Measurements from ENCODE around the gene LRRC8D.

LRRC8D gene

DNA sequence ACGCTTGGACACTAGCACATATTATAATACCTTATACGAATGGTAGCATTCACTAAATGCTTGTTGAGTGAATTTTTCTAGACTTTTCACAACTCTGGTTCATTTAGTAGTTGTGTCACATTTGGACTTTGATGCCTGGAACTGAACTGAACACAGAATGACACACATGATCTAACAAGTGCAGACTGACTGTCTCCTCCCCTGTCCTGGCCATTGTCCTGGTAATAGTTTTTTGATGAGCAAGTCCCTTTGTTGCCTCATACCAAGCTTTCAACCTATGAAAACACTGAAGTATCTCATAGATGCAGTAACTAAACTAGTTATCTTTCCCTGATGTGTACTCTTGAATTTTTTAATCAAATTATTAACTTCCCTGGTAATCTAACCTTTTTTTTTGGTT lies 66.4 kb downstream of the LRRC8D start:
- TF ChIP-seq EZH2 (IDR thresholded peaks at IDR 0.05): no peak
- no peak for TF ChIP-seq POLR2AphosphoS5 (IDR thresholded peaks at IDR 0.05; ENCODE audit: borderline replicate concordance, low read depth, low read length)
- TF ChIP-seq FOXP2 (optimal IDR thresholded peaks at IDR 0.05; ENCODE audit: control extremely low read depth, extremely low read length, insufficient read depth): no peak

DNA sequence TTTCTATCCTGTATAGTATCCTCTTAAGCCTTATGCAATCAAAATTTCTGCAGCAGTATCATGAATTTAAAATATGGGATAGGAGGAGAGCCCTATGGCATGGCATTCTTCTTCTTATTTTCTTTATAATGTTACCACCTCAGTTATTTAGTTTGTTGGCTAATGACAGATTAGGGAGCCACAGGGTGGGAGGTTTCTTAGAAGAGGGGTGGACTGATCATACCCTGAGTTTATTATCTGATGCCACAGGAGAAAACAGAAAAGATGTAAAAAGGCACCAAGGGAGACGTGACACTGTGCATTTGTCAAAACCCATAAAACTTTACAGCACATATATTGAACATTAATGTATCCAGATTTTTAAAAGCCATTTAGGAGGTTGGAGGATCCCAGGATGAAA lies 66.9 kb downstream of the LRRC8D start:
- no peak overlapping the region for H3K9ac ChIP-seq (ENCODE audit: insufficient read length)
- DNase-seq (ENCODE audit: low read depth, low spot score): no peak

More for the DNA sequence above, 66.4 kb downstream of the LRRC8D start:
- H3K4me3 ChIP-seq: no peak overlapping the region
- no peaks in the 10 kb centered on the region for H3K9me3 ChIP-seq (ENCODE audit: low read depth, low read length)
- peaks cover 11% of the 10 kb centered on the region; the same call in 1 of the 2 replicates for H3K36me3 ChIP-seq (ENCODE audit: insufficient read depth, low read length)
- no peak for DNase-seq (ENCODE audit: low read depth, low spot score)
- H3K27ac ChIP-seq: no peak overlapping the region
- H3K9ac ChIP-seq (ENCODE audit: insufficient read length): no peak overlapping the region

DNA sequence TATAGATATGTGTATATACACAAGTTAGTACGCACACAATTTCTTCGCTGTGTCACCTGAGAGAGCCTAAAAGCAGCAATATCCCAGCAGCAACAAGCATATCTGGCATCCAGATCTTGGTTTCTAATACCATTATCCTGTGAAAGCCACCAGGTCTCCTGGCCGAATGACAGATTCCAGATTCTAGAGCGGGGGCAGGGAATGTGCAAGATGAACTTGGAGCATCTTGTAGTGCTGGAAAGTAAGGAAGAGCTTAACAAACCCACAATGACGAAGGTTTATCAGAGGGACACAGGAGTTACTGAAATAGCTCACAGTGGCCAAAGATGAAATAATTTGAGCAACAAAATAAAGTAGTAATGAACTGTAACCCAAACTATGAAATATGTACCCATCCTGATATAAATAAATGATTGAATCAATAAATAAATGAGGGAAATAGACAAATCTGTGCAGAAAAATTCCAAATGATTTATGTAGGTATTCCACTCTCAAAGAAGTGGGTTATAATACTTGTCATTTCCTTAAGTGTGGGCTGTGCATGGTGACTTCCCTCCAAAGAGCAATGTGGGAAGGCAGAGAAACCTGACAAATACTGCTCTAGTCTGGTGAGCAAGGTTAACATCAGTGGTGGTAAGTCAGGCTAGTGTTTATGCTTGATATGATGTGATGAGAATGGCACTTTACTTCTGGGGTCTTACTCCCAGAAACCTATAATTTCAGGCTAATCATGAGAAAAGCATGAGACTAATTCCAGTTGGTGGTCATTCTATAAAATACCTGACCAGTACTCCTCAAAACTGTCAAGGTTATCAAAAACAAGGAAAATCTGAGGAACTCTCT lies 67.9 kb downstream of the LRRC8D start:
- no peak for DNase-seq (ENCODE audit: low read depth, low spot score)
- Histone ChIP-seq H3K9ac (ENCODE audit: insufficient read length) (no peak overlapping the region), H3K27ac (no peak overlapping the region), H3K36me3 (ENCODE audit: insufficient read depth, low read length) (peaks cover 3% of the 10 kb centered on the region; the same call in 1 of the 2 replicates), H3K9me3 (ENCODE audit: low read depth, low read length) (no peaks in the 10 kb centered on the region), H3K4me3 (no peak overlapping the region)
- no peak for TF ChIP-seq POLR2AphosphoS5 (IDR thresholded peaks at IDR 0.05; ENCODE audit: borderline replicate concordance, low read depth, low read length)

More for the DNA sequence above, 66.9 kb downstream of the LRRC8D start:
- Histone ChIP-seq H3K36me3 (ENCODE audit: insufficient read depth, low read length) (peaks cover 9% of the 10 kb centered on the region; the same call in 1 of the 2 replicates), H3K9me3 (ENCODE audit: low read depth, low read length) (no peaks in the 10 kb centered on the region), H3K27ac (no peak overlapping the region), H3K4me3 (no peak overlapping the region)
- TF ChIP-seq EZH2 (IDR thresholded peaks at IDR 0.05) (no peak), POLR2AphosphoS5 (IDR thresholded peaks at IDR 0.05; ENCODE audit: borderline replicate concordance, low read depth, low read length) (no peak), FOXP2 (optimal IDR thresholded peaks at IDR 0.05; ENCODE audit: control extremely low read depth, extremely low read length, insufficient read depth) (no peak)

DNA sequence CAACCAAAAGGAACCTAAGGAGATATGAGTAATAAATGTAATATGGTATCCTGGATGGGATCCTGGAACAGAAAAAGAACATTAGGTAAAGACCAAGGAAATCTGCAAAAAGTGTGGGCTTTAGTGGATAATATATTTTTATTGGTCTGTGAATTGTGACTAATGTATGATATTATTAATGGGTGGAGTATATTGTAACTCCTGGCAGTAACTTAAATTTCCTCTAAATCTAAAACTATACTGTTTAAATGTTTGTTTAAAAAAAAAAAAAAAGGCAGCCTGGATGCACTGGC lies 68.4 kb downstream of the LRRC8D start:
- H3K36me3 ChIP-seq (ENCODE audit: insufficient read depth, low read length): peaks cover 3% of the 10 kb centered on the region; the same call in 1 of the 2 replicates
- H3K9me3 ChIP-seq (ENCODE audit: low read depth, low read length): no peaks in the 10 kb centered on the region
- H3K4me3 ChIP-seq: no peak overlapping the region
- no peak for DNase-seq (ENCODE audit: low read depth, low spot score)
- TF ChIP-seq EZH2 (IDR thresholded peaks at IDR 0.05) (no peak), POLR2AphosphoS5 (IDR thresholded peaks at IDR 0.05; ENCODE audit: borderline replicate concordance, low read depth, low read length) (no peak), FOXP2 (optimal IDR thresholded peaks at IDR 0.05; ENCODE audit: control extremely low read depth, extremely low read length, insufficient read depth) (no peak)
- no peak overlapping the region for H3K9ac ChIP-seq (ENCODE audit: insufficient read length)
- no peak overlapping the region for H3K27ac ChIP-seq

DNA sequence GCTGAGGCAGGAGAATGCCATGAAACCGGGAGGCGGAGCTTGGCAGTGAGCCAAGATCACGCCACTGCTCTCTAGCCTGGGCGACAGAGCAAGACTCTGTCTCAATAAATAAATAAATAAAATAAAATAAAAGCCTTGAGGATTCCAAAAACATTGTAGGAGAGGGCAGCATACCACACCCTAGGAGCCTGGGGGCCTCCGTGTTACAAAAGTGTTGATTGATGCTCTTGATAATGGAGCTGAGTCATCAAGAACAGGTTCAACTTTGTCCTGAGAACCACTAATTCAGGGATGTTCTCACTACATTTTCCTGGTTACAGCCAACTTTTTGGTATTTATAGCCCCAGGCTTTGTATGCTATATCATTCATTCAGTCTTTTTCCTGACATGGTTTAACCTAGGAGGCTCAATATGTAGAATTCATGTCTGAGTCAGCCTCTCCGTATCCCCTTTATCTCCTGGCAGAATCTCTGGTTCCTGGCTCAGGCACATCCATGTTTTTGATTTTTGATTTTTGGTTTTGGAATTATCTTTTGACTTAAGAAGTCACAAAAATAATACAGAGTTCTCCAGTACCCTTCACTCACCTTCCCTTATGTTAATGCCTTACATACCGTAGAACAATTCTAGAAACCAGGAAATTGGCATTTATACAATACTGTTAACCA lies 69.4 kb downstream of the LRRC8D start:
- peaks cover 3% of the 10 kb centered on the region; the same call in 1 of the 2 replicates for H3K36me3 ChIP-seq (ENCODE audit: insufficient read depth, low read length)
- DNase-seq (ENCODE audit: low read depth, low spot score): no peak
- H3K9me3 ChIP-seq (ENCODE audit: low read depth, low read length): no peaks in the 10 kb centered on the region
- peak overlapping the region; percentile 43; the same call in 1 of the 2 replicates for H3K4me3 ChIP-seq
- peak overlapping the region; percentile 81; the same call in 1 of the 2 replicates for H3K27ac ChIP-seq
- TF ChIP-seq EZH2 (IDR thresholded peaks at IDR 0.05): no peak
- TF ChIP-seq FOXP2 (optimal IDR thresholded peaks at IDR 0.05; ENCODE audit: control extremely low read depth, extremely low read length, insufficient read depth): no peak
- TF ChIP-seq POLR2AphosphoS5 (IDR thresholded peaks at IDR 0.05; ENCODE audit: borderline replicate concordance, low read depth, low read length): no peak; the same call in 1 of the 2 replicates
- no peak overlapping the region for H3K9ac ChIP-seq (ENCODE audit: insufficient read length)

DNA sequence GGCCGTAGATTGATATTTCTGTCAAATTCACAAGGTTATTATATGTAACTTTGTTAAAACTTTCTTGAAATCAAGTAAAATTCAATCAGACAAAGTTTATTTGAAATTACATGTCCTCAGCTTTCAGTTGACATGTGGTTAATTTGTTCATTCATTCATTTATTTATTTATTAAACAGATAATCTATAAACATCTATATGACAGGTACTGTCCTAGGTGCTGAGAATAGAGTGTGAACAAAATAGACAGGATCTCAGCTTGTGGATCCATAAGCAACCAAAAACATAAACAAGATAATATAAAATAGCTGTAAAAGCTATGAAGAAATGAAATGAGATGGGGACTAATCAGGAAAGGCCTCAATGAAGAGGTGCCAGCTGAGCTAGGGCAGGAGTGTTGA lies 72.0 kb downstream of the LRRC8D start:
- no peaks in the 10 kb centered on the region for H3K9me3 ChIP-seq (ENCODE audit: low read depth, low read length)
- DNase-seq (ENCODE audit: low read depth, low spot score): no peak
- no peaks in the 10 kb centered on the region; the same call in 1 of the 2 replicates for H3K36me3 ChIP-seq (ENCODE audit: insufficient read depth, low read length)
- H3K4me3 ChIP-seq: no peak overlapping the region
- H3K9ac ChIP-seq (ENCODE audit: insufficient read length): no peak overlapping the region
- TF ChIP-seq POLR2AphosphoS5 (IDR thresholded peaks at IDR 0.05; ENCODE audit: borderline replicate concordance, low read depth, low read length) (no peak), FOXP2 (optimal IDR thresholded peaks at IDR 0.05; ENCODE audit: control extremely low read depth, extremely low read length, insufficient read depth) (no peak), EZH2 (IDR thresholded peaks at IDR 0.05) (no peak)
- H3K27ac ChIP-seq: no peak overlapping the region

DNA sequence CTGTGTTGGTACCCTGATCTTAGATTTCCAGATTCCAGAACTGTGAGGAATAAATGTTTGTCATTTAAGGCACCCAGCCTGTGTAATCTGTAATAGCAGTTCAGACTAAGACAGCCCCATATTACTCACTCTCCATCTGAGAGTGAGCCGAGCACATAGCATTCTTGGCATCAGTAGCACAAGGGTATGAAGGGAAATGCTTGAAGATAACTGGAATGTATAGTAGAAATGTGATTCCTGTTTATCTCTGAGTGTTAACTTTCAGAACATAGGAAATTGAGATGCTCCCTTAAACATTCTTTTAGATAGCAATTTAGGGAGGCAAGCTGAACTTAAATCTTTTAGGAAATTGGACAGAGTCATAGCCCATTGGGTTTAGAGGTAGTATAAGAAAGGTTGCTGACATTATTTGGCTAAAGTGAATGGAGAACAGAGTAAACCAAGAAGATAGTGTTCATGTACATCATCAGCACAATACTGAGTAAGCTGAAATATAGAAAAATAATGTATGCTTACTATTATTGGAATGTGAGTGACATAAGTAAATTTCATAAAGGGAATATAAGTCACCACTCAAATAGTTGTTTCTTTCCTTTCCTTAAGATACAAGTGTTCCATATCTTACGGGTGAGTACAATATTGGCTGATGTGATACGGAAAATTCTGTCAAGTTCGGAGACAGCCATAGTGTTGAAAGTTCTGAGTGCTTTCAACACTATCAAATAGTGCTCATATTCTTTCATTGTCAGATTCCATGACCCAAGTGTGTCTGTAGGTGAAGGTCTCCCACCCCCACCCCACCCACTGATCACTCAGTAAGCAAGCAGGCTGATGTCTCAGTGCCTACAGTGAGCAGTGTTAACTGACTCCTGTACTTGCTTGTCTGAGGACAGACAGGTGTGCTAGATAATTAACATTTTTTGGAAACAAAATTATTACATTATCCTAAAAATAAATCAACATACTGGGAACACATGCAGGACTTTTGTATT lies 73.7 kb downstream of the LRRC8D start:
- Histone ChIP-seq H3K4me3 (no peak overlapping the region), H3K27ac (no peak overlapping the region), H3K9ac (ENCODE audit: insufficient read length) (no peak overlapping the region), H3K36me3 (ENCODE audit: insufficient read depth, low read length) (no peaks in the 10 kb centered on the region; the same call in 1 of the 2 replicates), H3K9me3 (ENCODE audit: low read depth, low read length) (no peaks in the 10 kb centered on the region)
- no peak for DNase-seq (ENCODE audit: low read depth, low spot score)
- TF ChIP-seq POLR2AphosphoS5 (IDR thresholded peaks at IDR 0.05; ENCODE audit: borderline replicate concordance, low read depth, low read length): no peak
